Skeletal muscle tissue (tissue), 4 donors: ENCODE measurements around the gene ACSF3. TPM values are rescaled to one million over a fixed set of nuclear protein-coding genes. Genes with fewer than 3 reads are reported as not detected.
A peak's percentile ranks its signal among the peaks of the same experiment; 100 is the strongest.

ENCODE experiments used
- H3K27ac ChIP-seq: one replicate; pipeline ENCODE4 v1.7.0; 2013; ENCODE audit warnings: mild to moderate bottlenecking, low read depth, low read length, inconsistent platforms
- H3K27me3 ChIP-seq, 3 donors: one replicate each; pipeline ENCODE4 v1.7.0; 2013; ENCODE audit warnings: low read length in 3 of 3; ENCODE audit not compliant: control insufficient read depth in 3 of 3, insufficient read depth in 3 of 3
- H3K36me3 ChIP-seq, 3 donors: one replicate each; pipeline ENCODE4 v1.7.0; 2013; ENCODE audit warnings: low read length in 3 of 3; ENCODE audit not compliant: control insufficient read depth in 3 of 3, insufficient read depth in 3 of 3
- H3K4me1 ChIP-seq, 3 donors: one replicate each; pipeline ENCODE4 v1.7.0; 2013; ENCODE audit warnings: low read length in 3 of 3, mild to moderate bottlenecking in 3 of 3; ENCODE audit not compliant: control insufficient read depth in 3 of 3, insufficient read depth in 3 of 3
- H3K4me3 ChIP-seq, 3 donors: one replicate each; pipeline ENCODE4 v1.7.0; 2013; ENCODE audit warnings: low read length in 3 of 3
- H3K9ac ChIP-seq, 3 donors: one replicate each; pipeline ENCODE4 v1.7.0; 2013; ENCODE audit warnings: low read length in 3 of 3, mild to moderate bottlenecking in 3 of 3, moderate library complexity in 2 of 3, low read depth in 1 of 3
- H3K9me3 ChIP-seq, 3 donors: one replicate each; pipeline ENCODE4 v1.7.0; 2013; ENCODE audit warnings: low read length in 3 of 3; ENCODE audit not compliant: control insufficient read depth in 3 of 3
- total RNA-seq: library from RNA; depleted of rRNA; stranded (reverse); fragments of >200 nt; gene quantifications from one replicate; pipeline ENCODE4 v1.2.3, GENCODE V29; 2014
- donor health status: Osteomylitis.

ACSF3 gene
- total RNA-seq, 1 donor from 2014 or later, result 12.5 TPM

DNA sequence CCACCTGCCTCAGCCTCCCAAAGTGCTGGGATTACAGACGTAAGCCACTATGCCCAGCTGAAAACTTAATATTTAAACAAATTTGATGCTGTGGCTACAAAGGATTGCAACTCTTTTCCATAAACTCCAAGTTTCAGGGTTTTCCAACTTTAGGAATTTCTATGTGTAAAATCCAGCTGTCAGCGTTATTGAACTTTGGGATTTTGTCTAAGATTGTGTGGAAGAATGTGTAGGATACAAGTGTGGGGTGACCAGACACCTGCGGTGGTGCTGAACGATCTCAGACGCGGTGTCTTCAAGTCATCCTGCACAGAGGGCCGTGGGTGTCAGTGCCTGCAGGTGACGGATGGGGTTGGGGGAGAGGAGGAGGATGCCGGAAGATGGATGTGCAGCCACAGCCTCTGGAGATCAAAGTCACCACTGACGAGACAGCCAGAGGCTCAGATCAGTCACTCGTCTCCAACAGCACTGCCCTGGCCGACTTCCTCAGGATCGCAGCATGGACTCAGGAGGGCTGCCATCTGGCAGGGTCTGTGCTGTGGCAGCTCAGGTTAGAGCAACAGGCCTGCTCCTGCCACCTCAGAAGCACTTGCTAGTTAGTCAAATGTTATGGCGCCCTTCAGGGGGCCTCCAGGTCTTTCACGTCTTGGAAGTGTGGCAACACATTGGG is 13.0 kb downstream of the ACSF3 start:
- H3K4me3 ChIP-seq, result no peak overlapping the region
- H3K36me3 ChIP-seq, result peaks cover 50 to 68% (median 55%) of the 10 kb centered on the region in 3 donors
- no peaks in the 10 kb centered on the region for H3K9me3 ChIP-seq
- no peaks in the 10 kb centered on the region for H3K4me1 ChIP-seq
- H3K9ac ChIP-seq, result no peak overlapping the region
- H3K27me3 ChIP-seq, result no peaks in the 10 kb centered on the region
- H3K27ac ChIP-seq, result no peak overlapping the region

DNA sequence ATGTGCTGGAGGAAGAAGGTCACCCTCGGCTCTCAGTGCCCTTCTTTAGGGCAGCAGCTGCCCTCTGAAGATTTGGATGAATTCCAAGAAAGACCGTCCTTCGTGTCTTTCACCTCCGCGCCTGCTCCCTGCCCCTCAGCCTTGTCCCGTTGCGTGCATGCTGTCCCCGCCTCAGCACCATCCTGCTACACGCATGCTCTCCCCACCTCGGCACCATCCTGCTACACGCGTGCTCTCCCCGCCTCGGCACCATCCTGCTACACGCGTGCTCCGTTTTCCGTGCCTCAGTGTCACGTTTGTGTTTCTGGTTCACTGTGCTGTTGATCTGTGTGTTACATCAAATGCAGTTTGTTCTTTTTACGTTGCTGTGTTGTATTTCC is 13.5 kb downstream of the ACSF3 start:
- no peak overlapping the region for H3K9ac ChIP-seq
- no peaks in the 10 kb centered on the region for H3K27me3 ChIP-seq
- no peaks in the 10 kb centered on the region for H3K9me3 ChIP-seq
- no peaks in the 10 kb centered on the region for H3K4me1 ChIP-seq
- H3K27ac ChIP-seq, result no peak overlapping the region
- H3K4me3 ChIP-seq, result no peak overlapping the region
- peaks cover 50 to 68% (median 53%) of the 10 kb centered on the region in 3 donors for H3K36me3 ChIP-seq

DNA sequence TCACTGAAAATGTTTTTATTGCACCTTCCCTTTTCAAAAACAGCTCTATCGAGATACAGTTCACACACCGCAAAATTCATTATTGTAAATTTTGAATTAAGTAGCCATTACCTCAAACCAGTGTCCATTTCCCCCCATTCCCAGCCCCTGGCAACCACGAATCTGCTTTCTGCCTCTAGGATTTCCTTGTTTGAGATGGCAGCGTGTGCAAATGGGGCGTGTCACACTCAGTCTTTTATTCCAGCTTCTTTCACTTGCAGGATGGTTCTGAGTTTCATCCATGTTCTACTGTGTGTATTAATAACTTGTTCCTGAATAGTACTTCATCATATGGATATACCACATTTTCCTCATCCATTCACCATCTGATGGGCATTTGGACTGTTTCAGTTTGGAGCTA is 14.8 kb downstream of the ACSF3 start:
- Histone ChIP-seq H3K27ac (no peak overlapping the region), H3K4me1 (no peaks in the 10 kb centered on the region), H3K27me3 (no peaks in the 10 kb centered on the region), H3K9ac (no peak overlapping the region), H3K4me3 (no peak overlapping the region), H3K36me3 (peaks cover 51 to 68% (median 53%) of the 10 kb centered on the region in 3 donors), H3K9me3 (no peaks in the 10 kb centered on the region)

DNA sequence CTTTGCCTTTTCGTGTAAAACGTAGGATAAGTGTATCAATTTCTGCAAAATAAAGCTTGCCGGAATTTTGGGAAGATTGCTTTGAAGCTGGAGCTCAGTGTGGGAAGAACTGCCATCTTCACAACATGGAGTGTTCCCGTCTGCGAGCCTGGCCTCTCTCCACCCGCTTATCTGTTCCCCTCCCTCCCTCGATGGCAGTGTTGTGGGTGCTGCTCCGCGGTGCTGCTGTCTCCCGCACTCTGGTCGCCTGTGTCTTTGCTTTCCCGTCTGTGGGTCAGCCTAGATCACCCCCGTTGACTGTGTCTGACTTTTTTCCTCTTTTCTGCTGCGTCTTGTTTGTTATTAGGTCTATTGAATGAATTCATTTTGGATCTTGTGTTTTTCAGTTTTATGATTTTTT is 17.0 kb downstream of the ACSF3 start:
- no peak overlapping the region for H3K27ac ChIP-seq
- H3K4me1 ChIP-seq, result peaks cover 0 to 8% (median 0%) of the 10 kb centered on the region in 3 donors
- H3K9ac ChIP-seq, result no peak overlapping the region
- H3K9me3 ChIP-seq, result no peaks in the 10 kb centered on the region
- no peaks in the 10 kb centered on the region for H3K27me3 ChIP-seq
- no peak overlapping the region for H3K4me3 ChIP-seq
- H3K36me3 ChIP-seq, result peaks cover 50 to 72% (median 54%) of the 10 kb centered on the region in 3 donors

DNA sequence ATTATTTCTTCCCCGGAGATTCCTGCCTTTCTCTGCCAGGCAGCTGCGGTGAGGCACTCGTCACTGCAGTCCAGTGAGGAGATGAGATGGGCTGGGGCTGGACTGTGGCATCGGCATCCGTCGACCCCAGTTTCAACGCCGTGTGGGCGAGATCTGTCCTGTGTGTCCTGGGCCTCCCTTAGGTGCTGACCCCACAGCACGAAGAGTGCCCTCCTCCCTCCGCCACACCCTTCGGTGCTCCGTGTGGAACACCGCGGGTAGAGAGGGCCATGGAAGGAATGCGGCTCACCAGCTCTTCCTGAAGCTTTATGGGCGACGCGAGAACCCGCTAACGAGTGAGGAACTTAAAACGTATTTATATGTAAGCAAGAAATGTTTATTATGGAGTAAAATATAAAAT is 17.6 kb downstream of the ACSF3 start:
- H3K27ac ChIP-seq, result no peak overlapping the region
- H3K4me1 ChIP-seq, result peaks cover 0 to 8% (median 0%) of the 10 kb centered on the region in 3 donors
- no peaks in the 10 kb centered on the region for H3K9me3 ChIP-seq
- no peak overlapping the region for H3K9ac ChIP-seq
- no peak overlapping the region for H3K4me3 ChIP-seq
- H3K36me3 ChIP-seq, result peaks cover 51 to 73% (median 52%) of the 10 kb centered on the region in 3 donors
- no peaks in the 10 kb centered on the region for H3K27me3 ChIP-seq

DNA sequence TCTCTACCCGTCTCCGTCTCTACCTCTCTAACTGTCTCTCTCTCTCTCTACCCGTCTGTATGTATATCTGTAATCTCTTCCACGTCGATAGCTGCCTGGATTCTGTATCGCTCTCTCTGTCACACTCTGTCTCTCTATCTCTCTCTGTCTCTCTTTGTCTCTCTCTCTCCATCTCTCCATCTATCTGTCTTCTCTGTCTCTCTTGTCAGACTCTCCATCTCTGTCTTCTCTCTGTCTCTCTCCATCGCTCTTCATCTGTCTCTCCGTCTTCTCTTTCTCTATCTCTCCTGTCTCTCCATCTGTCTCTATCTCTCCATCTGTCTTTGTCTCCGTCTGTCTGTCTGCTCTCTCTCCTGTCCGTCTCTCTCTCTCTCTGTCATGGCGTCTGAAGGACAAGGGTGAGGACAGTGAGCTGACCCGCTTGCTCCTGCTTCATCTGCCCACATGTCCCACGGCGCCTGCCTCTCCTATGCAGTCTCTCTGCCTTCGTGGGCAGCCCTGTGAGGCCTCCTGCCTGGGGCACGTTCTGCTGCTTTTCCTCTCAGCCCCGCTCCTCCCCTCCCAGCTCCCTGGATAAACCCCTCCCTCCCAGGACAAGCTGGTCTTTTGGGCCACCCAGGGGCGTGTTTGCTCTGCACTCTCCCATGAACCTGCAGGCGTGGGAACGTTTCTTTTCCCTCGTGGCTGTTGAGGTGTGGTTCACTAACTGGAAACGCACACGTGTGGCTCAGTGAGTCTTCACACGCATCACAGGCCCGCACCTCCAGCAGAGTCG is 18.9 kb downstream of the ACSF3 start:
- Histone ChIP-seq H3K4me3 (no peak overlapping the region), H3K27ac (no peak overlapping the region), H3K36me3 (peaks cover 49 to 65% (median 52%) of the 10 kb centered on the region in 3 donors), H3K27me3 (no peaks in the 10 kb centered on the region), H3K9me3 (no peaks in the 10 kb centered on the region), H3K9ac (no peak overlapping the region), H3K4me1 (peaks cover 0 to 8% (median 0%) of the 10 kb centered on the region in 3 donors)

DNA sequence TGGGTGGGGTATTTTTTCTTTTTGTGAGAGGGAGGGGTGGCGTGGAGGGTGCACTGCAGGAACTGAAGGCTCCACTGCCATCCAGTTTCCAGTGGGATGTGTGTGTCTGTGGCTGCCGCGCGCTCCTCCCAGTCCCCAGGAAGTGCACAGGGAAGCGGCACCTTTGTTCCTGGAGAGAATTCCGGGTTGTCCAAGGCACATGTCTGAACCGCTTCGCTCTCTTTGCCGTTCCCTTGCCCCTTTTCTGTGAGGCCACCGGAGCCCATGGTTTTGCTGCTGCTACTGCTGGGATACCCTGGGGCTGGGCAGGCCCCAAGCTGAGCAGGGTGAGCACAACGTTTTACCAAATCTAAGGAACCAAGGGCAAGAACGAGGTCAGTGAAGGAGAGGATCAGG is 19.5 kb downstream of the ACSF3 start:
- H3K36me3 ChIP-seq, result peaks cover 52 to 62% (median 53%) of the 10 kb centered on the region in 3 donors
- H3K4me1 ChIP-seq, result peaks cover 0 to 8% (median 0%) of the 10 kb centered on the region in 3 donors
- H3K9me3 ChIP-seq, result no peaks in the 10 kb centered on the region
- H3K27ac ChIP-seq, result no peak overlapping the region
- no peak overlapping the region for H3K9ac ChIP-seq
- no peak overlapping the region for H3K4me3 ChIP-seq
- H3K27me3 ChIP-seq, result no peaks in the 10 kb centered on the region

DNA sequence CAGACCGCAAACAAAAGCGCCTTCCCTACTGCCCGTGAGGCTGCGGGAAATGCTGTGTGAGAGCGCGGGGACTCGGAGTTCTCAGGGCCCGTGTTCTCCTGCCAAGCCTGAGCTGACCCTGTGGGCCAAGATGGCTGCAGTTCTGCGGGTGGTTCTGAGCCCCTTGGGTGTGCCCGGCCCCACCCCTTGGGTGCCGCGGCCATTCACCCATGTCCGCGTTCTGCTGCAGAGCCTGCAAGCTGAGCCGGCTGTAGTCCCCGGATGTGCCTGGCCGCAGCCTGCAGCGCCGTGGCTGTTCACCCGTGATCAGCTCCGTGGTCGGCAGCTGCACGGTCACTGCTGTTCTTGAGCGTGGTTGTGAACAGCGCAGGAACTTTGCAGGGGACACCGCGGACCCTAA is 20.0 kb downstream of the ACSF3 start:
- Histone ChIP-seq H3K9ac (no peak overlapping the region), H3K9me3 (no peaks in the 10 kb centered on the region), H3K27me3 (no peaks in the 10 kb centered on the region), H3K36me3 (peaks cover 52 to 67% (median 55%) of the 10 kb centered on the region in 3 donors), H3K4me1 (peaks cover 0 to 8% (median 0%) of the 10 kb centered on the region in 3 donors), H3K27ac (no peak overlapping the region), H3K4me3 (no peak overlapping the region)

DNA sequence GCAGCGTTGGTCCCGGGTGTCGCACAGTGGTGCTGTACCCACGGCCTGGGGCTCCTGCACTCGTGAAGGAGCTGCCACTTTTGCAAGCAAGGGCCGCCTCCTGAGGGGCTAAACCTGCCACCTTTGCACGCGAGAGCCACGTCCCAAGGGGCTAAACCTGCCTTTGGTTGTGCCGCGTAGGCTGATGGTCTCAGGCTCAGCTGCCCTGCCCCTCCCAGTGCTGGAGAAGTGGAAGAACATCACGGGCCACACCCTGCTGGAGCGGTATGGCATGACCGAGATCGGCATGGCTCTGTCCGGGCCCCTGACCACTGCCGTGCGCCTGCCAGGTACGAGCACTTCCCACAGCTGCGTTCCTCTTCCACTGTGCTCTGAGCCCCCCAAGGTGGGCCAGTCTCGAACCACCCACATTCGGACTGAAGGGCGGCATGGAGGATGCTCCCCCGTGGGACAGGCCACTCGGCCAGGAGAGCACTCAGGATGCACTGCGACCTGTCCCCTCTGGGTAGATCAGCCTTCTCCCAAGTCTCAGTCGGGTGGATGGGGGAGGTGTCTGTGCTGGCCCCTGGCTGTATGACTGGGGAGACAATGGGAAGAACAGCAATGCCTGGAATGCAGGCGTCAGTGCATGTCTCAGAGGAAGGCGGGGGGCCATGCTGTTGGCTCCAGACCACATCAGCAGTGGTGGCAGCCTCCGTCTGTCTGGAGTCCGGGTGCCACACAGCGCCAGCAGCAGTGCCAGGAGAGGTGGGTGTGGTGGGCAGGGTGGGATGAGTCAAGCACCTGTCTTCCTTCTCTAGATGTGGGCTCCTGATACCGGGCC is 20.7 kb downstream of the ACSF3 start:
- peaks cover 0 to 8% (median 0%) of the 10 kb centered on the region in 3 donors for H3K4me1 ChIP-seq
- H3K27ac ChIP-seq, result peak overlapping the region; percentile 25
- H3K36me3 ChIP-seq, result peaks cover 52 to 68% (median 55%) of the 10 kb centered on the region in 3 donors
- H3K27me3 ChIP-seq, result no peaks in the 10 kb centered on the region
- no peaks in the 10 kb centered on the region for H3K9me3 ChIP-seq
- no peak overlapping the region for H3K4me3 ChIP-seq
- no peak overlapping the region for H3K9ac ChIP-seq
